ENCODE data around the gene ARHGEF40.

- TF ChIP-seq CTCF (IDR thresholded peaks at IDR 0.05) = no peak
- TF ChIP-seq EP300 (IDR thresholded peaks at IDR 0.05) = no peak
- no peak for TF ChIP-seq POLR2A (IDR thresholded peaks at IDR 0.05)
- no peak for TF ChIP-seq POLR2AphosphoS5 (IDR thresholded peaks at IDR 0.05)
Measured at GRCh38 chr14:21101802-21102413, 31.8 kb downstream of the ARHGEF40 start.

Measured in gastroesophageal sphincter (tissue), 3 donors.